Transverse colon (tissue), 3 donors: Measurements from ENCODE around the gene CYRIA.

Source experiments
- POLR2A ChIP-seq: fragments of 450-650 bp; IDR thresholded peaks from one replicate; pipeline ENCODE4 v1.6.1; 2016; ENCODE audit warnings: antibody characterized with exemption, mild to moderate bottlenecking, moderate library complexity
- POLR2AphosphoS5 ChIP-seq, 3 donors: sonication (generic); formaldehyde crosslinking; IDR thresholded peaks; one replicate each; pipeline ENCODE4 v1.6.1; 2016; ENCODE audit warnings: antibody characterized with exemption in 3 of 3

DNA sequence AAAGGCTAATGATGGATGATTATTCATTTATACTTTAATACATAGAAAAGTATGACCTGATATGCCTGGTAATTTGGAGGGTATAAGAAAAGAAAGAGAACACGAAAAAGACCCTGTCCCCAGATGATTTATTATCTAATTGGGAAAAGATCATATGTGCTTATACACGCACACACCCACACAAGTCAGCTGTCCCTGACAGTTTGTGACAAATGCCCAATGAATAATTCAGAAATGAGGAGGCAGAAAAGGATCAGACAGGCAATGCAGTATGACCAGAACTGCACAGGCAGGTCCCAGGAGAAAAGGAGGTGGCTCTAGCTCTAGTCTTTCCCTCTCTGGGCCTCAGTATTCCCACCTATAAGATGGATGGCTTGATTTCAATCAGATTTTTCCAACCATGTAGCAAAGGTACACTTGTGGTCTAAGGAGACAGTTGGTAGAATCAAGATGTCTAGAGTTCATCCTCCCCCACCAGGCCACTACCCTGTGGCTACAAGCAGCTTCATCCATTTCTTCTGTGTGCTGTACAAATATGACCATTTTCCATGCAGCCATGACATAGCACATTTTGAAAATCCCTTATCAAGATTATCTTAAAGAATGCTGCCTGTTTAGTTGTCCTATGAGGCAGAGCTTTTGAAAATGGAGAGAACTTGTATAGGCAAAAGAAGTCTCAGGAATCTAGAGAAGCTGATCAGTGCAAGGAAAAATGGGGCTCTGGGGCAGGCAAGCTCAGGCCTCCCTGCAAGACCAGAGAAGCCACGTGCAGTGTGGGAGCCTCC is 19.7 kb downstream of the CYRIA start:
- TF ChIP-seq POLR2A (no peak), POLR2AphosphoS5 (IDR thresholded peaks at IDR 0.05) (no peak)
